ENCODE measurements around the gene MOB4.
A peak's percentile ranks its signal among the peaks of the same experiment; 100 is the strongest.
"Not testable (repeated sequence)": the region's sequence is repeated elsewhere in the genome, so short reads cannot be mapped to it uniquely, and the experiment has no call there.

MOB4 gene

DNA sequence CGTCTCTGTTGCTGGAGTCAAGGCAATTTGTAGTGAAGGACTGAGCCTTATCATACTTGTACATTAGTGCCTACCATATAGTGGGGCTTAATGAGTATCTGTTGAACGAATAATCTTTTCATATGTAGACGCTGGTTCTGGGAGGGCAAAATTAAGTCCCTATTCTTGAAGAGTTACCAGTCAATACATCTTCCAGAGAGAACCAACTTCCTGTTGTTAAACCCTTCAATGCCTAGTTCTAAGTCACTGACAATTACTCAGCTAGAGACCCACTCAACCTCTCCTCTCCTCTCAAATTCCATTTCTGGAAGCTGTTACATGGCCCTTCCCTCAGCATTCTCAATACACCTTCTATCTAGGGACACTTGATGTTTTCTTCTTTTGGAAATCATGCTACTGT is 1.1 kb upstream of the MOB4 start:
- peak; percentile 17 for DNase-seq (ENCODE audit: low spot score)

DNA sequence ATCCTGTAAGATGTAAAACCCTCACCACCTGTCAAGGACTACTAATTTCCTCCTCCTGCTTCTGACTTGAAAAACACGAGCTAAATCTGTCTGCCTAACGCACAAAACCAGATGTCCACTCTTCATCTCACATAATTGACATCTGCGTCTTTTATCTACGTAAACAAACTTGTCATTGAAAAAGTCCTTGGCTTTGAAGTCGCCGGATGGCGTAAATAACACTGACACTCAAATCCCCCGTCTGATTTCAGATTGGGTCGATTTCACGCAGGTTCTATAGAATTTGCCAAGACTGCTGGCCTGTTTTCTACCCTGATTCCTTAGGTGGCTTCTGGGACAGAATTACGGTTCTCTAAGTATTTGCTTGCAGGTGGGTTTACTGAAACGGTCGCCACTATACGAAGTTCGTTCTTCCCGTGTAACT is 539 bp upstream of the MOB4 start:
- no peak for DNase-seq (ENCODE audit: low spot score)

GRCh38 chr2:197516393-197516761 is 511 bp downstream of the MOB4 start:
- no peak for DNase-seq (ENCODE audit: low spot score)

DNA sequence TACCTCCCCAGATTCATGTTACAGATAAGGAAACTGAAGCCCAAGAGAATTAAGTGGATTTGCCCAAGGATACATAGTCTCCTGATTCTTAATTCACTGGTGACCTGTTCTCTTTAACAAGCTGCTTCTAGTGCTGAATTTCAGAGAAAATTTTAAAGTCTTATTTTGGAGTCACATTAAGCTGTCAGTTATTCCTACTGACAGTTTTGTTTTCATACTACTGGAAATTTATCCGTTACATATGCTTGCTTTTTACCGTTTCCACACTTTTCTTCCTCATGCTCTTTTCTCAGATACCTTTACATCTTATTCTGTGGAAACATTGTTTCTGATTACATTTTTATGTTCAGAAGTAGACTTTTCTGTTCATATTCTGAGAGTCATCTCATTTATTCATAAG is 1.3 kb downstream of the MOB4 start:
- no peak for DNase-seq (ENCODE audit: low spot score)

DNA sequence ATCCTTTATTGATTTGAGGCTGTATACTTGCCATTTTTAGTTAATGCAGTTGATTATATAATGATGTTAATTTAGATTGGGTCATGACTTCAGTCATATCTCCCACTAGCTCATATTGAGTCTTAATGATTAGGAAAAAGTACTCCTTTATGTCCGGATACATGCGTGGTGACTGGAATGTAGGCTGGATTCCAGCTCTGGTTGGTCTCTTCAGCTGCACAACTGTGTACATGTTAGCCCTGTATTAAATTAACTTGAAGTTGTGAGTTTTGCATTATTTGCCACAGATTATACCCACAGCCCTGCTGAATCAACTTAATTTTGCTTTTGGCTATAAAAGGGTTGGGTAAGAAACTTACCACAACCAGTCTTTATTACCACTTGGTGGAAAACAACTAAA is 22.5 kb downstream of the MOB4 start:
- no peak for DNase-seq (ENCODE audit: low spot score)

DNA sequence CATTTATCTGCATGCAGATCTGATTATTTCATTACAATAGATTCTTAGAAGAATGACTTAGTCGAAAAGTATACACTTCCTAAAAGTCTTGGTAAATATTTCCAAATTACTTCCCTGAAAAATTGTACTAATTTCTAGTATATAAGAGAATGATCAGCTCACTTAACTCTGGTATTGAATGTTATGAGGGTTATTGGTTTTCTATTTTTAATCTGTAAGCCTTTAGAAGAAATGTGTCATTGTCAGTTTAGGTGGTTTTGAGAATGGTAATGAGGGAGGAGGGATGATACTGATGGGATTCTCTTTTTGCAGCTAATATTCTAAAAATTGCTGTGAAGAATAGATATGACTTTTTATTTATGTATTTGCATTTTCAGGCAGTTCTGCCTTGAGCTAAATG is 23.9 kb downstream of the MOB4 start:
- DNase-seq (ENCODE audit: low spot score) = no peak

DNA sequence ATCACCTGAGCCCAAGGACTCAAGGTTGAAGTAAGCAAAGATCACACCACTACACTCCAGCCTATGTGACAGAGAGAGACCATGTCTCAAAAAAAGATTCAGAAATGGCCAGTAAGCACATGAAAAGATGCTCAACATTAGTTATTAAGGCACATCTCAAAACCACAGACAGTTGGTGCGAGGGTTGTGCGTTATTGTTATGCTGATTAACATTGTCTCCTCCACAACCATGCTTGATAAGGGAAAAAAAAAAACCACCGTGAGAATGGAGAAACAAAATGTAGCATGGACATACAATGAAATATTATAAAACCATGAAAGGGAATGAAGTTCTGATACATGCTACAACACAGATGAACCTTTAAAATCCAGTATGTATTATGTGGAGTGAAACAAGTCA is 27.3 kb downstream of the MOB4 start:
- no peak for DNase-seq (ENCODE audit: low spot score)

DNA sequence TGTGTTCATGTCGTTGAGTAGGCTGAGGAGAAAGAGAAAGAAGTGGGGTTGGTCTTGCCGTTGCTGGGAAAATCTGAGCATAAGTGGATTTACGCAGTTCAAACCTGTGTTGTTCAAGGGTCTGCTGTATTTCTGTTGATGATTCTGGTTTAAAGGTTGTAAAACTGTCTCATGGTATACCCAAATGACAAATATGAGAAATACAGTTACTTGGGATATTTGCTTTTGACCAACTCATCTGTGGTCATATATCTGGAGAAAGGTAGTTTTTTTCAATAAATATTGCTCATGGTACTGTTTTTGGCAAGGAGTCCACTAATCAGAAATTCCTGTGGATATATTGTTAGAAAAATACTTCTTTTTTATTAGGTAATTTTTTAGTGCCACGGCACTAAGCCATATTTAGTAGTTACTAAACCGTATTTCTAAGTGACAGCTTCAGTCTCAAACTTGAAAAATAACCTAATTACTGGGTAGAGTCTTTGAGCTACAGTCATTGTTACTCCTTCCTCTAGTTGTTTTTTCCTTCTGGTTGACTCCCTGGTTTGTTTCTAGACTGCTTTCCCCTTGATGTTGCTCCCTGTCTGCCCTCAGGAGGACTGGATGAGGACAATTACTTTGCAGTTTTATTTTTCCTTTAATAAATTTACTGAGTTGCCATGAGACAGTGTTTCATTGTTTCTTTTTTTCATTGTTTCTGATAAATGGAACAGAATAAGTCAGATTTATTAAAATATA is 31.5 kb downstream of the MOB4 start:
- no peak for DNase-seq (ENCODE audit: low spot score)

DNA sequence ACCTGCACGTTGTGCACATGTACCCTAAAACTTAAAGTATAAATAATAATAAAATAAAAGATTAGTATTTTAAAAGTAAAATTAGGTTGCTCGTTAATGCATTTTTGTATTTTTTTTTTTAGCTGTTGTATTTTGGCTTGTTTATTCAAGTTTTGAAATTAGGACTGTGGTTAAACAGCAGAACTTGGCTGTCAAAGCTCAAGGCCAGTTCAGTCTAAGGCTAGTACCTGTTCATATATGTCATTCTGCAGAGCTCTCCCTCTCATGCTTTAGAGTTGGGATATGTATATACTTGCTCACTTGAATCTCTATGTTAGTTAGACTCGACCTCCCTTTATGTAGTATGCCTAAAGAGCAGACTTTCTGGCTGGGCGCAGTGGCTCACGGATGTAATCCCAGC is 32.7 kb downstream of the MOB4 start:
- no peak for DNase-seq (ENCODE audit: low spot score)

DNA sequence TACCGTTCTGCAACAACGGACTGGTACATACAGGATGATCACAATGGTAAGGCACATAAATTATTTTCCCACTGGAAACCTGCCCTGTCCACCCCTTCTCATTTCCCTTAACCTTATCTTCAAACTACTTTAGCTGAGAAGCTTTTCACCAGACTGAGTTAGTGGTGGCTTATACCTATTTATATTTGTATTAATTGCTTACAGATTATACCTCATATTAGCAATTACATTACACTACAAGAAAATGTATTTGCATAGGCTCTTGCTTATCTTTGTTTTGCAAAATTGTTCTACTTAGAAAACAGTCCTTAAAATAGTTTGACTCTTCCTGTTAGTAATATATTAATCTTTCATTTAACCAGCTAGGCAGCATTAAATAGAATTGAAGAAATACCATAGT is 35.4 kb downstream of the MOB4 start:
- DNase-seq (ENCODE audit: low spot score) = not testable (repeated sequence)

DNA sequence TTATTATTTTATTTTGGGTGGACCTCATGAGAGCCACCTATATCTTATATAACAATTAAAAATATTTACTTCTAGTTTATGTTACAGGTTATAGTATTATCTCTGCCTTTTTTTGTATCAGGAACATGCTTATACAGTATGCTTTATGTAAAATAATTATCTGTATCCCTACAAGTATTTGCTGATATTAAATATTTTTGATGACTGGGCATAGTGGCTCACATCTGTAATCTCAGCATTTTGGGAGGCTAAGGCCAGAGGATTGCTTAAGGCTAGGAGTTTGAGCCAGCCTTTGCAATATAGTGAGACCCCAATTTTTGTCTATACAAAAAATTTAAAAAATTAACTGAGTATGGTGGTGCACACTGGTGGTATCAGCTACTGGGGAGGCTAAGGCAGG is 39.6 kb downstream of the MOB4 start:
- DNase-seq (ENCODE audit: low spot score) = no peak

- DNase-seq (ENCODE audit: low spot score) = no peak
Observed at GRCh38 chr2:197556456-197556855, 40.6 kb downstream of the MOB4 start.

DNA sequence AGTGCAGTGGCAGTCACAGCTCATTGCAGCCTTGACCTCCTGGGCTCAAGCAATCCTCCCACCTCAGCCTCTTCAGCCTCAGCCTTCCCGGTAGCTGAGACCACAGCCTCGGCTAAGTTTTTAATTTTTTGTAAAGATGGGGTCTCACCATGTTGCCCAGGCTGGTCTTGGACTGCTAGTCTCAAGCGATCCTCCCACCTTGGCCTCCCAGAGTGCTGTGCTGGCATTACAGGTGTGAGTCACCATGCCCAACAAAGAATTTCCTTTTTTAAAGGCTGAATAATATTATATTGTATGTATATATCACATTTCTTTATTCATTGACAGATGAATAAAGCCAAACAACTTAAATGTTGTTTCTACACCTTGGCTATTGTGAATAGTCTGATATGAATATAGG is 42.5 kb downstream of the MOB4 start:
- no peak for DNase-seq (ENCODE audit: low spot score)

DNA sequence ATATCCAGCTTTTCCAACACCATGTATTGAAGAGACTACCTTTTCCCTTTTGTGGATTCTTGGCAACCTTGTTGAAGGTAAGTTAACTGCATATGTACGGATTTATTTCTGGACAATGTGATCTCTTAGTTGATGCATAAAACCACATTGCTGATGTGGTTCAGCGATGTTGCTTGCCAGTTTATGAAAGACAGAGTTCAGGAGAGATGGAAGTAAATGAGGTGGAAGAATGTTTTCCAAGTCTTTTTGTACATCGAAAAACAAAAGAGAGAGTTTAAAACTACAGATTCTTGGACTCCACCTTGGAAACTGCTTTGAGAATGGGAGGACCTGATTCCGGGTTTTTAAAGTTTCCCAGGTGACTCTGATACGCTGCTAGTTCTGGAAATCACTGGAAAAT is 43.8 kb downstream of the MOB4 start:
- no peak for DNase-seq (ENCODE audit: low spot score)

DNA sequence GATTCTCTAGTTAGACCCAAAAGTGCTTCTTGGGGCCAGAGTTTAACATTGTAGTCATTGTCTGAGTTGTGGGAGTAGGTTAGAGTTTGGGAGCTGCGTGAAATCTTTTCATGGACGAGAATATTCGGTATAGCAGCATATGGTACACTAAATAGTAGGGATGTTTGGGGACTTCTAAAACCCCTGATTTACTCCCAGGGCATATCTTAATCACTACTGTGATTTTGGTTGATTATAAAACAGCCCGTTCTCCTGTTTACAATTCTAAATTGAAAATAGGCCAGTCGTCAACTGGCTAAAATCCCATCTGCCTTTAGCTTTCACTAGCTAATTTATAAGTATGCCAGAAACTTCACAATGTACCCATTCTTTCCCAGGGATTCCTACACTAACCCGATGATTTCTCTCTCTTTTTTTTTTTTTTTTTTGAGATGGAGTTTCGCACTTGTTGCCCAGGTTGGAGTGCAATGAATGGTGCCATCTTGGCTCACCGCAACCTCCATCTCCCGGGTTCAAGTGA is 44.3 kb downstream of the MOB4 start:
- DNase-seq (ENCODE audit: low spot score) = no peak

DNA sequence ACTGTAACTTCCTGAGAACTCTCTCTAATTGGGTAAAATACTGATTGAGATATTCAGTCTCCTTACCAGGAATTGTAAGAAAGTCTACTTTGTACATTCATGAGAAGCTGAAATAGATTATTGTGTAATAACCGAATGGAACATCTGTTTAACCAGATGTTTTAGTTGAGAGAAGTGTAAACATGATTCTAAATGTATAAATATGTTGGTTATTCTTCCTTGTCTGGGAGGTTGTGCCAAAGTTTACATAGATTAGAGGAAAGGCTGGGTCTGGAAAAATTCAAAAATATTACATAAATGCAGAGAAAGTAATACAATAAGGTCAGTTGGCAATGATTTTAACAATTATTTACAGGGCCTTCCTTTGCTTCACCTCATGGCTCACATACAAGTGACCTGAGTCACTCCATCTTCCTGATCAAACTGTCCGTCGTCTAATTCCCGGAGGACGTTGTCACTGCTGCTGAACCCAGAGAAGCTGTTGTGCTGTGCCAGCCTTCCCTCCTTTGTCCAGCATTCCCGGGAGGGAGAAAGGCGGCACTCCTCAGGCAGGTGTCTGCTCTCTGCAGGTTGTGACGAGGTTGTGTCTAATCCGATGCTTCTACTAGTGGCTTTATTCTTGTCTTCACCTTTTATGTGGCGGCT is 55.9 kb downstream of the MOB4 start:
- DNase-seq (ENCODE audit: low spot score) = no peak

DNA sequence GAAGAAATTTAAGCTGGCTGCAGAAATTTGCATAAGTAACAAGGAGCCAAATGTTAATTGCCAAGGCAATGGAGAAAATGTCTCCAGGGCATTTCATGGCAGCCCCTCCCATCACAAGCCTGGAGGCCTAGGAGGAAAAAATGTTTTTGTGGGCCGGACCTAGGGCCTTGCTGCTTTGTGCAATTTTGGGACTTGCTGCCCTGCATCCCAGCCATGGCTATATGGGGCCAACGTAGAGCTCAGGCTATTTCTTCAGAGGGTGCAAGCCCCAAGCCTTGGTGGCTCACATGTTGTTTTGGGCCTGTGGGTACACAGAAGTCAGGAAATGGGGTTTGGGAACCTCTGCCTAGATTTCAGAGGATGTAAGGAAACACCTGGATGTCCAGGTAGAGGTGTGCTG is 57.7 kb downstream of the MOB4 start:
- no peak for DNase-seq (ENCODE audit: low spot score)

DNA sequence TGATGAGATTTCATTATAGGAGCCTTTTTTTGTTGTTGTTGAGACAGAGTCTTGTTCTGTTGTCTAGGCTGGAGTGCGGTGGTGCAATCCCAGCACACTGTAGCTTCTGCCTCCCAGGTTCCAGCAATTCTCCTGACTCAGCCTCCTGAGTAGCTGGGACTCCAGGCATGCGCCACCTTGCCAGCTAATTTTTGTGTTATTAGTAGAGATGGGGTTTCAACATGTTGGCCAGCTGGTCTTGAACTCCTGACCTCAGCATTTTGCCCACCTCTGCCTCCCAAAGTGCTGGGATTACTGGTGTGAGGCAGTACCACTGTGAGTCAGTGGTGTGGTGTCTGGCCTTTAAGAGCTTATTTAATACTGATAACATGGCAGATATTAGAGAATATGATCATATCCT is 60.1 kb downstream of the MOB4 start:
- no peak for DNase-seq (ENCODE audit: low spot score)

DNA sequence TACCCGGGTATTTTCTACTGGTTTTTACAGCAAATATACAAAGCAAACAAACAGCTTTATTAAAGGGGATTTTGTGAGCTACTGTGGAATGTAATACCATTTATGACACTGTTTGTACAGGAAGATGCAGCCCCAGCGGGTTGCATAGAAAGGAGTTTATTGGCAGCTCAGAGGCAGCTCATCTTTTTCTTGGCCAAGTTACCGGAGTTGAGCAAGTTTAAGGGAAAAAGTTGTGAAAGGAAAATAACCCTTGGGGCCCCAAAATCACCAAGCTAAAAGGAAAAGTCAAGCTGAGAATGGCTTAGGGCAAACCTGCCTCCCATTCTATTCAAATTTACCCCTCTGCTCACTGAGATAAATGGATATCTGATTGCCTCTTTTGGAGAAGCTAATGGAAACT is 60.8 kb downstream of the MOB4 start:
- DNase-seq (ENCODE audit: low spot score) = no peak

DNA sequence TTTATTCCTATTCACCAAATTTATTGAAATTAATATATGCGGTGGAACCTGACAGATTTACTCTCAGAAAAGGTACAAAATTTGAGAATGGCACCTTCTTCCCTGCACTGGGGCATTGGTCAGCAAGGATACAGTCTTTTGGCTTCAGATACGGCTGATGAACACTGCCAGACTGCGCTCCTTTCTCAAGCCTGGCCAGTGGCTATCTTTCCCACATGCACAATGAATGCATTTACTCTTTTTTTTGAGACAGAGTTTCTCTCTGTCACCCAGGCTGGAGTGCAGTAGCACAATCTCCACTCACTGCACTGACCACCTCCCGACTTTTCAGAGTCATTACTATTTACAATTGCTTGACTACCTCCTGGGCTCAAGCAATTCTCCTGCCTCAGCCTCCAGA is 61.6 kb downstream of the MOB4 start:
- no peak for DNase-seq (ENCODE audit: low spot score)

GRCh38 chr2:197578294-197578693 is 62.4 kb downstream of the MOB4 start:
- DNase-seq (ENCODE audit: low spot score) = not testable (repeated sequence)

DNA sequence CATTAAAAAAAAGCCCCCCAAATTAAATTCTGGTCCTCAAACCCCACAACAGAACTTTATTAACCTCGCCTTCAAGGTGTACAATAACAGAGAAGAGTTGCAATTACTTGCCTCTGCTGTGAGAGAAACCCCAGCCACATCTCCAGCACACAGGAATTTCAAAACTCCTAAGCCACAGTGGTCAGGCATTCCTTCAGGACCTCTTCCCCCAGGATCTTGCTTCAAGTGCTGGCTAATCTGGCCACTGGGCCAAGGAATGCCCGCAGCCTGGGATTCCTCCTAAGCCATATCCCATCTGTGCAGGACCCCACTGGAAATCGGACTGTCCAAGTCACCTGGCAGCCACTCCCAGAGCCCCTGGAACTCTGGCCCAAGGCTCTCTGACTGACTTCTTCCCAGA is 64.3 kb downstream of the MOB4 start:
- not testable (repeated sequence) for DNase-seq (ENCODE audit: low spot score)

DNA sequence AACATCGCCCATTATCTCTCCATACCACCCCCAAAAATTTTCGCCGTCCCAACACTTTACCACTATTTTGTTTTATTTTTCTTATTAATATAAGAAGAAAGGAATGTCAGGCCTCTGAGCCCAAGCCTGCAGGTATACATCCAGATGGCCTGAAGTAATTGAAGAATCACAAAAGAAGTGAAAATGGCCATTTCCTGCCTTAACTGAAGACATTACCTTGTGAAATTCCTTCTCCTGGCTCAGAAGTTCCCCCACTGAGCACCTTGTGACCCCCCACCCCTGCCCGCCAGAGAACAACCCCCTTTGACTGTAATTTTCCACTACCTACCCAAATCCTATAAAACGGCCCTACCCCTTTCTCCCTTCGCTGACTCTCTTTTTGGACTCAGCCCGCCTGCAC is 71.4 kb downstream of the MOB4 start:
- DNase-seq (ENCODE audit: low spot score) = not testable (repeated sequence)
